Left hindlimb (tissue), 1 donor: ENCODE data around the gene GOSR2.
"Not testable (repeated sequence)": the region's sequence is repeated elsewhere in the genome, so short reads cannot be mapped to it uniquely, and the experiment has no call there.

Experiments used
- DNase-seq: peaks from one replicate; pipeline ENCODE4 v3.0.0-alpha.2; 2018

The GOSR2 gene

DNA sequence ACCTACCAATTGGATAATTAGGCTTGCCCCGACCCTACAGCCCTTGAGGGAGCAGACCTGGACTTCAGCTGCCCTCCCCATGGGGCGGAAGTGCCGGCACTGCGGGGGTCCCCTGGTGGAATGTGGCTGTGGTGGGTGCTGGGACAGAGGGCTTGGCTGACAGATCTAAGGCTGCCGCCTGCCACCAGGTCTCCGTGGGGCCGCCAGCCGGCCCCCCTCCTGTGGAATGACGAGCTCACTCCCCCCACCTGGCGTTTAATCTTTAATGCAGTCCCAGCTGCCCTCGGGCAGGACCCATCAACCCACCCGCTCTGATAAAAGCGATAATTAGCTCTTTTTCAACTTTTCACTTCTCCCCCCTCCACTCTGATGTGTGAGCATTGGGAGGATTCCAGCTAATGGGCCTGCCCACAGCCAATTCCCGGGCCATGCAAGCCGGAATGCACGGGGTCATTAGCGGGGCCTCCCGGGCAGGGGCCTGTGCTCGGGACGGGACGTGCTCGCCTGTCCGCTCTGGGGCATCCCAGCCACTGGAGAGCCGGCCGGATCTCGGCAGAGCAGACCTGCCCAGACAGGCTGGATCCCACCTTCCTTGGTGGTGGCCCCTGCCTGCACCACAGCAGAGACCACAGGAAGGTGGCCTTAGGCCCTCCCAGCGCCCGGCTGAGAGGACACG is 28.3 kb upstream of the GOSR2 start:
- DNase-seq: no peak

DNA sequence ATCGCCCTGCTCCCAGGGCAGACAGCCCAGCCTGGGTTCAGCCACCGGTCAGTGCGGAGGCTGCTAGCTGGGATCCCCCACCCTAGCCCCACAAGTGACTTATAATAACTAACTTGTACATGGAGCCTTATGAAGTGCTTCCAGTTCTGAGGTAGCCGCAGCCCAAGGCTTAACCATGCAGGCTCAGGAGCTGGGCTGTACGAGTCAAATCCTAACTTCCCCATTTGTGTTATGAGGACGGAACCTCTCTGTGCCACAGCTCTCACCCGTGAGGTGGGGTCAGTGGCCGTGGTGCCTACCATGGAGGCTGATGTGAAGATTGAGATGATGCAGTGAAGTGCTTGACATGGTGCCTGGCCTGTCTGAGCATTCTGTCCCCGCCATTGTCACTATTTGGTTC is 27.8 kb upstream of the GOSR2 start:
- peak; percentile 61 for DNase-seq

DNA sequence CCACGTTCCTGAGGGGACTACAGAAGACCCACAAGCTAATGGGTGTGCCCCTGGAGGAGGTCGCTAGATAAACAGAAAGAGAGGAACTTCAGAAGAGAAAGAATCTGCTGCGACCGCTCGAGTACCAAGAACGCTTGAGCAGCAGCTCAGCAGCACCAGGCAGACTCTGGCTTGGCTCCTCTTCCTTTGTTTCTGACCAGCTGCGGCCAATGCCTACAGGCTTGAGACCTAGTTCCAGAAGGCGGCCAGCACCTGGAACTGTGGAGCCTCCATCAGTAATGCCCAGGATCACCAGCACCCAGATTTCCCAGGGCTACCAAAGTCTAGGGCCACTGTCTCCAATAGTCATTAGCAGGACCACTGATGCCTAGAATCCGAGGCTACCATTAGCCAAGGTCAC is 26.0 kb upstream of the GOSR2 start:
- DNase-seq: no peak

DNA sequence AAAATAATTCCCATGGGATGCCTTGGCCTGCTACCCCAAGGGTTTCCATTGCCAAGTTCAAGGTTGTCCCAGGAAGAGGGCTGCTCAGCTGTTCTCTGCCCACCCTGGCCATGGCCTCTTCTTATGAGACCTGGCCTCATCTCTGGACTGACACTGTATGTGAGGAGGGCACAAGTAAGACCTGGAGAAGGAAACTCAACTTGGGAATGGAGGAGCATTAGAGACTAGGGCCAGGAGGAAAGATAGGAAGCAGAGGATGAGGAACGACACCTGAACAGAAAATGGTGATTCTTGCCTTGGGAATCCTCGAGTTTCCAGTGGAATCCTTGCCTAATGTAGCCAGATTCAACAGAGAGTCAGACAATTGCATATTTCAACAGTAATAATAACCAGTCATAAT is 24.6 kb upstream of the GOSR2 start:
- no peak for DNase-seq

DNA sequence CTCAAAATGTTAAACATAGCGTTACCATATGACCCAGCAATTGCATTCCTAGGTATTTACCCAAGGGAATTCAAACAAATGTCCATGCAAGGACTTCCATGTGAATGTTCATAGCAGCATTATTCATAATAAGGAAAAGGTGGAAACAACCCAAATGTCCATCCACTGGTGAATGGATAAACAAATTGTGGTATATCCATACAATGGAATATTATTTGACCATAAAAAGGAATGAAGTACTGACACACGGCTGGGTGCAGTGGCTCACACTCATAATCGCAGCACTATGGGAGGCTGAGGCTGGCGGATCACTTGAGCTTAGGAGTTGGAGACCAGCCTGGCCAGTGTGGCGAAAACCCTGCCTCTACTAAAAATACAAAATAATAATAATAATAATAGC is 24.1 kb upstream of the GOSR2 start:
- DNase-seq: no peak

DNA sequence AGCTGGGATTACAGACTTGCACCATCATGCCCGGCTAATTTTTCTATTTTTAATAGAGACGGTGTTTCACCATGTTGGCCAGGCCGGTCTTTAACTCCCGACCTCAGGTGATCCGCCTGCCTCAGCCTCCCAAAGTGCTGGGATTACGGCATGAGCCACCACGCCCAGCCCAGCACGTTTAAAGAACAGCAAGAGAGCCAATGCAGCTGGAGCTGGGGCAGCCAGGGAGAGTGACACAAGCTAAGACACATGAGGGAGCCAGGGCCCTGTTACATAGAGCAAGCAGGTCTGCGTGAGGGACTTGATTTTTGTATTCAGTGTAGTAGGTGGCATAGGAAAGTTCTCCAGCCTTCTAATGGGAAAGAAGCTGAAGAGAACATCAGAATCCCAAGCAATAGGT is 21.7 kb upstream of the GOSR2 start:
- DNase-seq: no peak

DNA sequence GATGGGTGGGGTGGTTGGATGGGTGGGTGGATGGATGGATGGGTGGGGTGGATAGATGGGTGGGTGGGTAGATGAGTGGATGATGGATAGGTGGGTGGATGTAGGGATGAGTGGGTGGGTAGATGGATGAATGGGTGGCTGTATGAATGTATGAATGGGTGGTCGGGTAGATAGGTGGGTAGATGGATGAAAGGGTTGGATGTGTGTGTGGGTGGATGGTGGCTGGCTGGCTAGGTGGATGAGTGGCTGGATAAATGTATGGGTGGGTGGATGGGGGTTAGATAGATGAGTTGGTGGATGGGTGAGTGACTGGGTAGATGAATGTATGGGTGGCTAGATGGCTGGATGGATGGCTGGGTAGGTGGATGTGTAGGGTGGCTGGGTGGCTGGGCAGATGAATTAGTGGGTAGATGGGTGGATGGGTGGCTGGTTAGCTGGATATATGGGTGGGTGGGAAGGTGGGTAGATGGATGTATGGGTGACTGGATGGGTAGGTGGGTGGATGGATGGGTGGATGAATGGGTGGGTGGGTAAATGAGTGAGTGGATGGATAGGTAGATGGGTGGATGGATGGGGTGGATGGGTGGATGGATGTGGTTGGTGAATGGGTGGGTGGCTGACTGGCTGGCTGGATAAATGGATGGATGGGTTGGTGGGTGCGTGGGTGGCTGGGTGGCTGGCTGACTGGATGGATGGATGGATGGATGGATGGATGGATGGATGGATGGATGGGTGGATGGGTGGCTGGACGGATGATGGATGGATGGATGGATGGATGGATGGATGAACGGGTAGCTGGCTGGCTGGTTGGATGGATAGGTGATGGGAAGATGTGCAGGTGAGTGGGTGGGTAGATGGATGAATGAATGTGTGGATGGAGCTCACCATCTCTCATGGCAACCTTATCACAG is 18.9 kb upstream of the GOSR2 start:
- DNase-seq: no peak

DNA sequence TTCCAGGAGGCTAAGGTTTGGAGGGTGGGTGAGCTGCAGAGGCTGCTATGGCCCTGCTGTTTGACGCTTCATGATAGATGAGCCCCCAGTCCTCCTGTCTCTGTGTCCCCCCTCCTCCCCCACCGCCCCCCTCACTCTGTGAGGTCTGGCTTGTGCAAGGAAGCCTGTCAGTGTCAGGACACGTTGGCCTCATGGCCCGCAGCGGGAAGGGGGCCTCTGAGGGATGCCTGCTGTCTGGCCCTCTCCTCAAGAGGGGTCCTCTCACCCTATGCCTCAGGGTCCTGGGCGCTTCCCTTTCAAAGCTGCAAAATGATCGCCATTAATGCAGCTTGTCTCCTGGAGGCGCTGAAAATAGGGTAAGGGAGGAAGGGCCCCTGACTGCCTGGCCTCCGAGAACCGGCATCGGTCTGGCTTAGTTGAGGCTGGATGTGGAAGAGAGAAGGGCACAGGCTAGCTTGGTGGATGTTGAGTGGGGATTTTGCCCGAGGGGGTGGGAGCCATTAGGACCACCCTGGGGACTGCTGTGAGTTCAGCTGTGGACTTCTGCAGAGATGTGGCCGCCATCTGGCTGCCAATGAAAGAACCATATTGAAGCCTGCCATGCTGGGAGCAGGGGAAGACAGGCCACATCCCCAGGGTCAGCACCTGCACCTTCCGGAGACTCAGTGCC is 14.8 kb upstream of the GOSR2 start:
- DNase-seq: no peak

DNA sequence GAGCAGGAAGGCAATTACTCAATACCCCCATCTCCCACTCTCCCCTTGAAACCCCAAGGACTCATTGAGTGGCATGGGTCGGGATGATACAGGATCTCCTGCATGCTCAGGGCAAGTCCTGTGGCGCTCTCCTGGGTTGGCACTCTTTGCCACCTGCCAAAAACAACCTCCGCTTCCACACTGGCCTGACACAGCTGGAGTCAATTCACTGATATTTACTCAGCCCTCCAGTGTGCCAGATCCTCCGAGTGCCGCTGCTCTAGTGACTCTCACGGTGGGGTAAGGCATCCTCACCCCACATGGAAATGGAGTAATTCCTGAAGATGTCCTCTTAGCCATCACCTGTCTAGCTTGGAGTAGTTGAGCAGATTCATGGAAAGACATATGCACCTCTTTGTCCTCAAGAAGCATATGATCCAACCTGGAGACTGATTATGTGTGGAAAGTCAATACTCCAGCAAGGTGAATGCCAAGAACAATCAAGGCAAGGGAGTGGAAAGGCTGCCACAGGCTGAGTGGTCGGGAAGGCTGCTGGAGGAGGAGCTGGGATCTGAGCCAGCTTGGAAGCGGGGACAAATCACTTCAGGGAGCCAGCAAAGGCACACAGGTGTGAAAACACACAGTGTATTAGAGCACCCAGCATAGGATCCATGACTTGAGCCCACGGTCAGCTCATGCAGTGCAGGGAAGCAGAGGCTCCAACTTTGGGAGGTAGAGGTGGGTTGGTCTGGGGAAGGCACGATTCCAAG is 12.6 kb upstream of the GOSR2 start:
- no peak for DNase-seq

DNA sequence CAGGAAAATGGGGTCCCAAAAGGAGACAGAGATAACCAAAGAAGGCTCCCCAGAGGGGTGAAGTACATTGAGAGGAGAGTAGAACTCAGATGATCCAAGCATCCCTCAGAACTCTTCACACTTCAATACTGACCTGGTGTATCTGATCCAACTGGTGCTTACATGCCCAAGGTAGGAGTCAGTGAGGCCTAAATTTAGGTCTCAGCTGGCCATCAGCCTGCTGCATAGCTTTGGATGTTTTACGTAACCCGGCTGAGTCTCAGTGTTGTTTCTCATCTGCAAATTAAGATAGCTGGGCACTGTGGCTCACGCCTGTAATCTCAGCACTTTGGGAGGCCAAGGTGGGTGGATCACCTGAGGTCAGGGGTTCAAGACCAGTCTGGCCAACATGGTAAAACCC is 11.6 kb upstream of the GOSR2 start:
- DNase-seq: no peak

DNA sequence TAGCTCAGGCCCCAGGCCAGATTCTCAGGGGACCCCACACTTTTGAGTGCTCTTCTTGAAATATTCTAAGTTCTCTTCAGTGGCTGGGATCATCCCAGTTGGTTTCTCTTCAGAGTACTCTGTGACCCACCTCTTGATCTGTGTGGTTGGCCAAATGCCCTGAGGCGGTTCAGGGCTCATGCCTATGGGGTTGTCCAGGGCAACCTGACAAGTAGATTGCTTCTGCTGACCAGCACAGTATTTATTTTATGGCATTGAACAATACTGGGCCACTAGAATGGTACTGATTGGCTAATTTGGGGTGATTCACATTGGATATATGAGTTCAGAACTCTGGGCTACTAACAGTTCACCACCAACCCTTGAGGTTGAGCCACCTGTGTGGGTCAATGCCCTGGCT is 7.4 kb upstream of the GOSR2 start:
- no peak for DNase-seq

DNA sequence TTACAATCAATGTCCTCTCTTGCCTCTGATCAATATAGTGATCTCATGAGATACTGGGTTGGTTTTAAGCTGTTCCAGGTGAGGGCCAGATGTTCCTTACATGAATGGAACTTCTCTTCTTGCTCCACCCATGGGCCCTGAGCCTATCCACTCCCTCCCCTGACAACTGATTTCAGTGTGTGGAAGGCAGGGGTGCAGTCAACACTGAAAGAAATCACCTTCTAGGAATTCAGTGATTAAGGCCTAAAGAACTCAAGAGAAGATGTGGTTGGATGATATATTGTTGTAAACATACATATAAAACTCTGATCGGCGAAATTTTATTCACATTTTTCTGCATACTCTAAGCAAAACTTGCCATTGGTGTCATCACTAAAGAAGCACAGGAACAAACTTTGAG is 6.7 kb upstream of the GOSR2 start:
- DNase-seq: no peak

DNA sequence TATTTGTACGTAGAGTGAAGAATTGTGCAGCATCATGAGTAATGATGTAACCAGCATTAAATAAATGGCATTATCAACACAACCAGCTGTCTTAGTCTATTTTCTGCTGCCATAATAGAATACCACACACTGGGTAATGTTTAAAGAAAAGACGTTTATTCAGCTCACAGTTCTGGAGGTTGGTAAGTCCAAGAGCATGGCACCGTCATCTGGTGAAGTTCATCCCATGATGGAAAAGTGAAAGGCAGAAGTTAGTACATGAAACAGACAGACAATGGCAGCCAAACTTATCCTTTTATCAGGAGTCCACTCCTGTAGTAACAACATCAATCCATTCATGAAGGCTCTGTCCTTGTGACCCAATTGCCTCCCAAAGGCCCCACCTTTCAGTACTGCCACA is 6.3 kb upstream of the GOSR2 start:
- DNase-seq: no peak

DNA sequence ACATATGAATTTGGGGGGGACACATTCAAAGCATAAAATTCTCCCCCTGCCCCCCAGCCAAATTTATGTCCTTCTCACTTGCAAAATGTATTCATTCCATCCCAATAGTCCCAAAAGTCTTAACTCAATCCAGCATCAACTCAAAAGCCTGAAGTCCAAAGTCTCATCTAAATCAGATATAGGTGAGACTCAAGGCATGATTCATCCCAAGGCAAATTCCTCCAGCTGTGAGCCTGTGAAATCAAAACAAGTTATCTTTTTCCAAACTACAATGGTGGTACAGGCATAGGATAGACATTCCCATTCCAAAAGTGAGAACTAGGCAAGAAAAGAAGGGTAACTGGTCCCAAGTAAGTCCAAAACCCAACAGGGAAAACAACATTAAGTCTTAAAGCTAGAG is 5.9 kb upstream of the GOSR2 start:
- DNase-seq: no peak

DNA sequence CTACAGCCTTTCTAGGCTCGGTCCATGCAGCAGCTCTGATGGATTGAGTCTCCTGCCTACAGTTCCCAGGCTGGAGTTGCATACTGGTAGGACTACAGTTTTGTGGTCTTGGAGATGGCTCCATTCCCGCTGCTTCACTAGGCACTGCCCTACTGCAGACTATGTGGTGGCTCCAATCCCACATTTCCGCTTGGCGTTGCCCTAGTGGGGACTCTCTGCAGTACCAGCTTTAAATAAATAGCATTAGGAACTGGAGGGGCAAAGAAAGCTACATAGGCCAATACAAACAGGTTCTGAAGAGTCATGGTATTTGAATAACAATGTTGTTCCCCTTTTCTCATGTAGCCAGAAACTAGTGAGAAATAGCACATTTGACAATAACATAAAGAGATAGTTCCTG is 5.4 kb upstream of the GOSR2 start:
- no peak for DNase-seq

DNA sequence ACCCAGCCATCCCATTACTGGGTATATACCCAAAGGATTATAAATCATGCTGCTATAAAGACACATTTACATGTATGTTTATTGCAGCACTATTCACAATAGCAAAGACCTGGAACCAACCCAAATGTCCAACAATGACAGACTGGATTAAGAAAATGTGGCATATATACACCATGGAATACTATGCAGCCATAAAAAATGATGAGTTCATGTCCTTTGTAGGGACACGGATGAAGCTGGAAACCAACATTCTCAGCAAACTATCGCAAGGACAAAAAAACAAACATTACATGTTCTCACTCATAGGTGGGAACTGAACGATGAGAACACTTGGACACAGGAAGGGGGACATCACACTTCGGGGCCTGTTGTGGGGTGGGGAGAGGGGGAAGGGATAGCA is 998 bp upstream of the GOSR2 start:
- DNase-seq: not testable (repeated sequence)

DNA sequence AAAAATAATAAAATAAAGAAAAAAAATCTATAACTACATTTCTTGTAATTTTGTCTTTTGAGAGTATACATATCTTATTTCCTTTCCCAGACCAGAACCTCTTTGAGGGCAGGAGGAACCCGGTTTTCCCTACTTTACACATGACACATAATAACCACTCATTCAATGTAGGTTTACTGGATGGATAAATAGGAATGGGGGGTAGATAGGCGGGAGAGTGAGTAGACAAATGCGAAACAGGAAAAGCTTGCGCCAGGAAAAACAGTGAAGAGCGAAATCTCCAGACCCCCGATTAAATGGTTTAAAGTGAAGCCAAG is 515 bp upstream of the GOSR2 start:
- no peak for DNase-seq

DNA sequence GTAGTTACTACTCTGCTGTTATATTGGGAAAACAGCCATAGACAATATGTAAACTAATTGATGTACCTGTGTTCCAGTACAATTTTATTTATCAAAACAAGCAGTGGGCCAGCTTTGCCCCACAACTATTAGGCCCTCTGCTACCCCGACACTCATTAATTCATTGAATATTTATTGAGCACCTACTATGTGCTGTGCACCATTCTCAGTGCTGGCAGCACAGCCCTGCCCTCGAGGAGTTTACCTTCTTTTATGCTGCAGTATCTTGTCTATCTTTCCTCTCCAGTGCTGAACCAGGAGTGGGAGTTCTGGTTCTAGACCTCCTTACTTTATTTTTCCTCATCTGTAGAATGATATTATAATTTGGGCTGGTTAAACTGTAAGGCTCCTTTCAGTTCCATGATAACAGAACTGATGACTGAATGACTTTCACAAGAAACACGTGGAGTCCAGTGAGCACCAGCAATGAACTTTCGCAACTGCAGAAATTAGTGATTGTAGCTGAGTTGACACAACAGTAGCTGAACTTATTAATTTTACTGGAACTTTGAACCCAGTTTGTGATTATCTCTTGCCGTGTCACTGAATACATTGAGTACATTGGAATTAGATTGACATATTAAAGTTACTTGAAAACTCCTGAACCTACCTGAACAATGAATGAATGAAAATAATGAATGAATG is 2.4 kb downstream of the GOSR2 start:
- no peak for DNase-seq

DNA sequence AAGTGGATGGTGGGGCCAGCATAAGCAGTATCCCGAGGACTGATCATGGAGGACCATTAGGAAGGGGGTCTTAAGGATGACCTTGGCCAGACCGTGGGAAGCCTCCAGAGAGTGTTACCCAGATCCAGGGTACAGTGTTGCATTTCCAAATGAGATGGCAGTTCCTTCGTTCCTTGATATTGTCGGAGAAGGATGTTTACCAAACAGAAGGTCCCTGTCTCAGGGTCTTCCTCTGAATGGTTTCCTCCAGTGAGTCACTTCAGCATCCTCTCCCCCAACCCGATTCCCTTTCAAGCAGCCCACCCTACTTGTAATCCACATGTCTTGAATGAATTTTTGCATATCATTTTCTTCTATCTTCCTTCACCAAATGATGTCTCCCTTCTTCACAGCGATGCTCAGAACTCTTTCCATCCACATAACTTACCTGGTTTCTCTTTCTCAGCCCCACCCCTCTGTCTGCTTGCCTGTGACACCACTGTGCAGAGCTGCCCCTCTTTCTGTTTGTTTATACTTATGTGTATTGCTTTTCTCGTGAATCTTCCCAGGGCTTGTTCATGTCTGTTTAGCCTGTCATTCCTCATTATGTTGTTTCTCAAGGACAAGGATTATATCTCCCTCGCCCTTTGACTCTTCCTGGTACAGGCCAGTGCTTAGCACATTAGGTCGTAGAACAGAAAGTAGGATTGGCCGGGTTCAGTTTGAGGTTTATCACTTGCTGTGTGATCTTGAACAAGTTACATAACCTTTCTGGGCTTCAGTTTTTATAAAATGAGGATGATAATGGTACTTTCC is 5.7 kb downstream of the GOSR2 start:
- DNase-seq: no peak

DNA sequence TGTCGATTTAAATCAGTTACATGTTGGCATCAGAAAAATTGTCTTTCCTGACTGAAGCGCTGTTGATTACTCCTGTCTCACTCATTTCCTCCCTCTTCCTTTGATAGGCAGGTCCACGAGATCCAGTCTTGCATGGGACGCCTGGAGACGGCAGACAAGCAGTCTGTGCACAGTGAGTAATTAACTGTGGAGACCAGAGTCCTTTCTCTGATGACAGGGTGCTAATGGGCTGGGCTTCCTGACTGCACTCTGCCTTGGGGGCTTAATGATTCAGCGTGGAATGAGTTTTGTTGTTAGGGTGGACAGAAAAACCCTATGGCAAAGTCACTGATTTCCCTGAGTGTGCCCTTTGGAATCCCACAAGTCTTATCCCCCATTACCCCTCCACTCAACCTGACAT is 6.5 kb downstream of the GOSR2 start:
- no peak for DNase-seq

DNA sequence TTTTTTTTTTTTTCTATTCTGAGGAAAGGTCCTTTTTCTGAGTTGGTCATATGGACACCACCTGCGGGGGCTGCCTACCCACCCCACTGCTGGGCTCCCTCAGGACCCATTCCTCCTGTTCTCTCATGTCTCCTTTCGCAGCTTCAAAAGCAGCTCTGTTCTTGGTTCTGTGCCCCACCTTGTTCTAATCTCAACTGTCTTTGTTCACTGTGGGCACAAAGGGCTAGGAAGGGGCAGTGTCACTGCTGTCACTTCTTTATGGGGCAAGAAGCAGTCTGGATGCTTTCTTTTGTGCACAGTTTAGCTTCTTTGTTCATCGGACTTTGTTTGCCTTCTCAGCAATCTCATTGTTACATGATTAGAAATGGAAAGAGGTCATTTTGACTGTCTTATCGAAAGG is 7.1 kb downstream of the GOSR2 start:
- no peak for DNase-seq

DNA sequence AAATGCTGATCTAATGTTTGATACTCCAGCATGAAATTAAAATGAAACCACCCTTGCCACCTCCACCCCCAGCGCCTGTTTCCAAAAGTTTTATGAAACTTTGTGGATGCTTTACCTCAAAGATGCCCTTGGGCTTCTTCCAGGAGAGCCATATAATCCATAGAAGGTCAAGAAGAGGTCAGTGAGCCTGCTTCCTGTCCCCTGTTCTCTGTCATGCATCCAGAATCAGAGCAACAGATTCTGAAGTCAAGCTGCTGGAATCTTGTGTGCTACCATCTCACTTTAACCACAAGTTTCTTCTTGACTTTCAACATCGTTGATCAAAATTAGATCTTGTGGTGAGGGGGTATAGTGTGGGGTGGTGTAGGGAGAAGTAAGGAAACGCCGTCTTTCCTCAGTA is 8.6 kb downstream of the GOSR2 start:
- no peak for DNase-seq
